Endothelial cell of hepatic sinusoid (primary cell): ENCODE data around the gene CDK14.

Experiments used
- in situ Hi-C: cut with HindIII; loops from 2 replicates; pipeline ENCODE4 v1.10.0; 2017; ENCODE audit warnings: low sequenced_read_pairs

Gene CDK14

DNA sequence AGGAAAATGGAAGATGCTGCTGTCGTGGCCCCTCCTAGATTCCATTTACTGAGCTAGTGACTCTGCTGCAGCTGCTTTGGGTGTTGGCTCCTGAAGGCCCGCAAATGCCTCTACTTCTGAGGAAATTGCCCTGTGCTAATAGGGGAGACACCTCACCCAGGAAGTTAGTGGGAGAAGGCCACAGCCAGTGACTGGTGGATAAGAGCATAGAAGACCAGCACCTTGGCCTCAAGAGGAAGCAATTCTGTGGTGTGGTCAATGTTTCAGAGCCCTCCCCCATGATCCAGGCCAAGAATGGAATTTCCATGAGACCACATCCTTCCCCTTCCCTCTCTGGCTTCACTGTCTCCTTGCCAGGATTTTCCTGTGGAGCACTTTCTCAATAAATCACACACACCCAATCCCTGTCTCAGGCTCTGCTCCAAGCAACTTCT is 643.1 kb downstream of the CDK14 start:
- in situ Hi-C loops, result no loop called here

DNA sequence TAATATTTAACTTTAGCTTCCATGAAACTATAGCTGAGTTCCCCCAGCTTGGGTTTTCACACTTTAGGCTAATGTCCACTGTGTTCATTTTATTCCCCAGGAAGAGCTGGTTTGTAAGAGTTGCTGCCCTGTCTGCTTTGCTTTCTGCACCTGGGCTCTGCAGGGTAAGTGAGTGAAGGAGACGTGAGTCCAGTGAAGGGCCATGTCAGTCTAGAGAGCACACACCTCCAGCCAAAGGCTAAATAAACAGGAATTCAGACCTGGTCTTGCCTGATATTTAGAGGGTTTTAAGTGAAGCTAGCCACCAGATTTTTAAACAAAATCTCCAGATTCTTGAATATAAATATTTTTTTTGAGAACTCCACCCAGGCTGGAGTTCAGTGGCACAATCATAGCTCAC is 643.7 kb downstream of the CDK14 start:
- in situ Hi-C loops, result no loop called here

DNA sequence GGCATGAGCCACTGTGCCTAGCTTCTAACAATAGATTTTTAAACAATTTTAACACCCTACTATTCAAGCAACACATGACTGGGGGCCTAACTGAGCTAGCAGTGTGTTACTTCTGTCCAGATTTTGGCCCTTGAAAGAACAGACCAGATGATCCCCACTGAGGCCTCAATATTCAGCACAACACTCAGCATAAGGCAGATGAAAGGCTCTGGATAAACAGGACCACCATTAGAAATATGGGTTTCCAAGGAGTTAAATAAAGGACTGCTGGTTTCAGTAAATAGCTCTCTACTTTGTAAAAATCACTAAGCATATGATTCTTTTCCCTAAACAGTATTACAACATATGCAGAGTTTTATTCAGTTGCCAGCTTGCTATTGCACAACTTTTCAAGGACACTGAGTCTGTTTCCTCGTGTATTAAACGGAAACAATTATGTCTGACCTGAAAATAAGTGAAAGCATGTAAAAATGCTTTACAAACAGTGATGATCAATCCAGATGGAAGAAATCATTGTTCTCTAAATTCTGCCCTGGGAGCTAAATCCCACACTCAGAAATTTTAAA is 644.3 kb downstream of the CDK14 start:
- in situ Hi-C loops, result no loop called here

- in situ Hi-C loops, result no loop called here
These were observed 646.1 kb downstream of the CDK14 start for GRCh38 chr7:91242097-91242844.

- in situ Hi-C loops, result no loop called here
These were observed 647.6 kb downstream of the CDK14 start for GRCh38 chr7:91243591-91244301.

- in situ Hi-C loops, result no loop called here
These were observed 651.4 kb downstream of the CDK14 start for GRCh38 chr7:91247500-91247899.

DNA sequence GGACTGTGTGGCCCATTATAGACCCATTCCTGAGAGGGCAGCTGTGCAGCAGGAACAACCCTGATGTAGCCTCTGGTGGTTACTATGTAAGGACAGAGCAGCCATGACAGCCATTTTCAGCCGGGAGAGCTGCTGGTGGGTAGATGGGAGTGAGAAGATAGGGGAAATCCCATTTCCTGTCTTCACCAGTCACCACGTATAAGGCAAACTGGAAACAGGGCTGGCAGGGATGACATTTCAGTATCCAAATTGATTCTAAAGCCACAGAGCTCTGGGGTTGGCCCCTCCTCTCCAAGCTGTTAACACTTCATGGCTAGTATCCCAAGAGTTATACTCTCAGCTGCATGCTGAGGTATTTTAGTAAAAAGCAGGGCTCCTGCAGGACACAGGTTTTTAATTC is 652.9 kb downstream of the CDK14 start:
- in situ Hi-C loops, result no loop called here

- in situ Hi-C loops, result no loop called here
These were observed 653.5 kb downstream of the CDK14 start for GRCh38 chr7:91249506-91250233.

DNA sequence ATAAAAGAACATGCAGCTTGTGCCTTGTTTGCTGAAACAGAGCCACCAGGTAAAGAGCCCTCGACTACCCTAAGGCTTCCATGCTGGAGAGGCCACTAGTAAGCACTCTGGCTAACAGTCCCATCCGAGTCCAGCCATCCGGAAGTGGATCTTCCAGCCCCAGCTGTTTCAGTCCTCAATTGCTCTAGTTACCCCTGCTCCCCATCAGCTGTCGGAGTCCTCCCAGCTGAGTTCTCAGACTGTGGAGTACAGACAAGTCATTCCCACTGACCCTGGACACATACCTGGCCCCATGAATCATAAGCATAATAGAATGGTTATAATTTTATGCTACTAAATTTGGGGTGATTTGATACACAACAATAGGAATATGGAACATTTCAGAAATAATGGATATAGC is 654.6 kb downstream of the CDK14 start:
- in situ Hi-C loops, result no loop called here

DNA sequence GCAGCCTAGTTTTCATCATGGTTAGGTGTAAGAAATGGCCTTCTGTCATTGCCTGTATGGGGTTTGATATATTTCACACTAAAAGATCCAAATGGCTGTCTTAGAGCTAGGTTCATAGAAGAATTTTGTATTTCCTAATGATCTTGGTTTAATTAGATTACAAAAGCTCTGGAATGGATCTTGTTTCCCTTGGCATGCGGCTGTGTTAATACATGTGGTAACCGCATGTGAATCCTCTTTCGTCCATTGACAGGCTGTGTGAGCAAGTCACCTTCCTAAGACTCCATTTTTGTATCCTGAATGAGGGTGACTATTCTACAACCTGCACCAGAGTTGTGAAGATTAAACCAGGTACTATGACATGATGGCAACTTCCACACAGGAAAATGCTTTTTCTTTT is 655.8 kb downstream of the CDK14 start:
- in situ Hi-C loops, result no loop called here
